ENCODE measurements around the gene CIAO3.

GRCh38 chr16:766820-767640, 26.2 kb upstream of the CIAO3 start:
- no peak for TF ChIP-seq SIN3A (IDR thresholded peaks at IDR 0.05; ENCODE audit: low read depth)
- TF ChIP-seq, protein P1, sequence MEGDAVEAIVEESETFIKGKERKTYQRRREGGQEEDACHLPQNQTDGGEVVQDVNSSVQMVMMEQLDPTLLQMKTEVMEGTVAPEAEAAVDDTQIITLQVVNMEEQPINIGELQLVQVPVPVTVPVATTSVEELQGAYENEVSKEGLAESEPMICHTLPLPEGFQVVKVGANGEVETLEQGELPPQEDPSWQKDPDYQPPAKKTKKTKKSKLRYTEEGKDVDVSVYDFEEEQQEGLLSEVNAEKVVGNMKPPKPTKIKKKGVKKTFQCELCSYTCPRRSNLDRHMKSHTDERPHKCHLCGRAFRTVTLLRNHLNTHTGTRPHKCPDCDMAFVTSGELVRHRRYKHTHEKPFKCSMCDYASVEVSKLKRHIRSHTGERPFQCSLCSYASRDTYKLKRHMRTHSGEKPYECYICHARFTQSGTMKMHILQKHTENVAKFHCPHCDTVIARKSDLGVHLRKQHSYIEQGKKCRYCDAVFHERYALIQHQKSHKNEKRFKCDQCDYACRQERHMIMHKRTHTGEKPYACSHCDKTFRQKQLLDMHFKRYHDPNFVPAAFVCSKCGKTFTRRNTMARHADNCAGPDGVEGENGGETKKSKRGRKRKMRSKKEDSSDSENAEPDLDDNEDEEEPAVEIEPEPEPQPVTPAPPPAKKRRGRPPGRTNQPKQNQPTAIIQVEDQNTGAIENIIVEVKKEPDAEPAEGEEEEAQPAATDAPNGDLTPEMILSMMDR (IDR thresholded peaks at IDR 0.05 in 2 of 3, conservative IDR thresholded peaks at IDR 0.05 in 1 of 3; ENCODE audit: borderline replicate concordance in 1 of 3, insufficient read depth in 1 of 3, low read depth in 2 of 3, low read length in 2 of 3): no peak
- no peak for TF ChIP-seq YY1 (IDR thresholded peaks at IDR 0.05; ENCODE audit: extremely low read depth, insufficient replicate concordance, low read depth, low read length)
- no peak for TF ChIP-seq EZH2 (IDR thresholded peaks at IDR 0.05)
- TF ChIP-seq EZH2phosphoT487 (IDR thresholded peaks at IDR 0.05; ENCODE audit: borderline replicate concordance): no peak
- no peak for TF ChIP-seq POLR2A (IDR thresholded peaks at IDR 0.05; ENCODE audit: borderline replicate concordance, extremely low read depth, insufficient read depth, insufficient read length)
- no peak for TF ChIP-seq POLR2AphosphoS5 (IDR thresholded peaks at IDR 0.05; ENCODE audit: low read depth, low read length)
- no peak for TF ChIP-seq ZFX (IDR thresholded peaks at IDR 0.05)
